ENCODE results near the gene AGRN. TPM values are rescaled to one million over a fixed set of nuclear protein-coding genes. Genes with fewer than 3 reads are reported as not detected.

The AGRN gene
- total RNA-seq, 1 experiment from 2014 or later = 134 TPM

- no peak for ATAC-seq
- ChIA-PET CTCF (interaction anchor here (1.5 to 2.3 kb wide), 3 partner anchors 43 to 79 kb away, joined by 9 to 18 read pairs (median 10); partner anchors contain the start of genes AGRN and ISG15), RAD21 (ENCODE audit: low non-redundant PET in 1 of 2, low total read pairs in 2 of 2, uncharacterized antibody in 2 of 2, unreplicated experiment in 2 of 2) (no interaction called here), POLR2A (interaction anchor here (0.6 to 1.7 kb wide), 2 partner anchors 12 to 41 kb away, joined by 3 to 4 read pairs; partner anchors contain the start of gene RNF223)
- Histone ChIP-seq H4K20me1 (ENCODE audit: insufficient read depth) (no peaks in the 10 kb centered on the region), H3K27ac (ENCODE audit: low read depth, low read length) (peak overlapping the region; percentile 82; the same call in 1 of the 2 replicates), H3K27me3 (ENCODE audit: insufficient read depth, low read length) (no peaks in the 10 kb centered on the region), H3K36me3 (ENCODE audit: control insufficient read depth in 1 of 2, insufficient read depth in 2 of 2, low read length in 2 of 2) (no peaks in the 10 kb centered on the region), H3K4me3 (replicated peaks in 1 of 2; ENCODE audit: low read depth in 1 of 2, low read length in 2 of 2) (0 out of 4 replicates have a peak overlapping the region, but pooled peaks of 1 of the 2 experiments have one; percentile 57), H3K4me2 (ENCODE audit: low read length) (peak overlapping the region; percentile 98), H2AFZ (ENCODE audit: low read depth, low read length, poor library complexity, severe bottlenecking) (no peak overlapping the region), H3K9ac (ENCODE audit: low read length) (peak overlapping the region; percentile 67), H3K4me1 (ENCODE audit: control insufficient read depth in 1 of 2, insufficient read depth in 2 of 2, low read length in 2 of 2) (peaks cover 33 to 75% of the 10 kb centered on the region in 2 experiments), H3K79me2 (ENCODE audit: insufficient read depth, low read length) (no peaks in the 10 kb centered on the region), H3K9me3 (ENCODE audit: control insufficient read depth in 1 of 2, insufficient read depth in 1 of 2, low read depth in 1 of 2, low read length in 2 of 2) (no peaks in the 10 kb centered on the region), H3K9me2 (ENCODE audit: insufficient read depth) (no peaks in the 10 kb centered on the region)
- TF ChIP-seq SRF (IDR thresholded peaks at IDR 0.05; ENCODE audit: low read depth) = no peak
- no peak for TF ChIP-seq CBX3 (IDR thresholded peaks at IDR 0.05; ENCODE audit: low read depth)
- no peak for TF ChIP-seq JUND (IDR thresholded peaks at IDR 0.05)
- TF ChIP-seq ZBTB33 (IDR thresholded peaks at IDR 0.05; ENCODE audit: extremely low read depth, insufficient replicate concordance, low read length) = no peak
- no peak for TF ChIP-seq POLR2AphosphoS5 (IDR thresholded peaks at IDR 0.05; ENCODE audit: low read depth, low read length)
- no peak for TF ChIP-seq REST (IDR thresholded peaks at IDR 0.05; ENCODE audit: low read depth)
- TF ChIP-seq CEBPB (IDR thresholded peaks at IDR 0.05; ENCODE audit: low read depth) = no peak
- TF ChIP-seq EGR1 (IDR thresholded peaks at IDR 0.05; ENCODE audit: low read depth) = no peak
- no peak for TF ChIP-seq EZH2 (IDR thresholded peaks at IDR 0.05)
- TF ChIP-seq ZFX (IDR thresholded peaks at IDR 0.05) = no peak
- no peak for TF ChIP-seq POLR2A (IDR thresholded peaks at IDR 0.05; ENCODE audit: borderline replicate concordance, extremely low read depth, insufficient read depth, insufficient read length)
- intact Hi-C loops (cut with micrococcal nuclease) = loop anchor here (5.0 kb wide), 2 partner anchors 45 to 80 kb away; partner anchors contain the start of gene PERM1
- DNase-seq (ENCODE audit: low read depth, low spot score) = no peak
- no TSS peak for BruUV-seq (replicated peaks)
These were observed 42.6 kb downstream of the AGRN start for GRCh38 chr1:1062348-1063163.

All from HCT116 (cell line).